ENCODE data around the gene MRNIP.

- TF ChIP-seq, protein P1, sequence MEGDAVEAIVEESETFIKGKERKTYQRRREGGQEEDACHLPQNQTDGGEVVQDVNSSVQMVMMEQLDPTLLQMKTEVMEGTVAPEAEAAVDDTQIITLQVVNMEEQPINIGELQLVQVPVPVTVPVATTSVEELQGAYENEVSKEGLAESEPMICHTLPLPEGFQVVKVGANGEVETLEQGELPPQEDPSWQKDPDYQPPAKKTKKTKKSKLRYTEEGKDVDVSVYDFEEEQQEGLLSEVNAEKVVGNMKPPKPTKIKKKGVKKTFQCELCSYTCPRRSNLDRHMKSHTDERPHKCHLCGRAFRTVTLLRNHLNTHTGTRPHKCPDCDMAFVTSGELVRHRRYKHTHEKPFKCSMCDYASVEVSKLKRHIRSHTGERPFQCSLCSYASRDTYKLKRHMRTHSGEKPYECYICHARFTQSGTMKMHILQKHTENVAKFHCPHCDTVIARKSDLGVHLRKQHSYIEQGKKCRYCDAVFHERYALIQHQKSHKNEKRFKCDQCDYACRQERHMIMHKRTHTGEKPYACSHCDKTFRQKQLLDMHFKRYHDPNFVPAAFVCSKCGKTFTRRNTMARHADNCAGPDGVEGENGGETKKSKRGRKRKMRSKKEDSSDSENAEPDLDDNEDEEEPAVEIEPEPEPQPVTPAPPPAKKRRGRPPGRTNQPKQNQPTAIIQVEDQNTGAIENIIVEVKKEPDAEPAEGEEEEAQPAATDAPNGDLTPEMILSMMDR (IDR thresholded peaks at IDR 0.05), result no peak
- no peak for TF ChIP-seq POLR2A (IDR thresholded peaks at IDR 0.05)
These were observed 29.2 kb upstream of the MRNIP start for GRCh38 chr5:179887802-179888201.

All from lower leg skin (tissue), 3 donors.